NCI-H1048 (cell line): ENCODE results near the gene FAR1.

ENCODE experiments used
- DNase-seq: peaks from one replicate; lab custom pipeline; 2025; lab: John Stamatoyannopoulos, UW

Gene FAR1

GRCh38 chr11:13669544-13670488 is 1.3 kb downstream of the FAR1 start:
- DNase-seq = no peak

- no peak for DNase-seq
These were observed 4.2 kb downstream of the FAR1 start for GRCh38 chr11:13672576-13673210.

GRCh38 chr11:13674799-13675509 is 6.5 kb downstream of the FAR1 start:
- no peak for DNase-seq

GRCh38 chr11:13676576-13676975 is 8.1 kb downstream of the FAR1 start:
- DNase-seq = no peak

DNA sequence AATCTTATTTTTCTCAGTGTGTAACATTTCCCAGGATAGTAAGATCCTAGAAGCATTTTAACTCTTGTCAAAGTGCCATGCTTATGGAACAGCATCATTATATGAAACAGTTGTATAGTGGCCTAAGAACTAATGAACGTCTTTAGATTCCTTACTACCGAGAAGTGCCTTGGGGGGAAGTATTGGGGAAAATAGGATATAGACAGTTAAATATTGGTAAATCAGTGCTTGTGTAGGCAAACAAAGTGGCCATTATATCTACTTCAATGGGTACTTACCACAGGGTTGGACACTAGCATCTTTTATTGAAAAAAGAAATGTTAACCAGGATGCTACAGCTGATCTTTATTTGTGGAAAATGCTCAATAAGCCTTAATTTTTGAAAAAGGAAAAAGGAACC is 11.3 kb downstream of the FAR1 start:
- DNase-seq = no peak

- DNase-seq = no peak
These were observed 12.2 kb downstream of the FAR1 start for GRCh38 chr11:13680501-13681264.

- DNase-seq = no peak
These were observed 13.0 kb downstream of the FAR1 start for GRCh38 chr11:13681446-13681845.

GRCh38 chr11:13682212-13682611 is 13.7 kb downstream of the FAR1 start:
- DNase-seq = no peak

DNA sequence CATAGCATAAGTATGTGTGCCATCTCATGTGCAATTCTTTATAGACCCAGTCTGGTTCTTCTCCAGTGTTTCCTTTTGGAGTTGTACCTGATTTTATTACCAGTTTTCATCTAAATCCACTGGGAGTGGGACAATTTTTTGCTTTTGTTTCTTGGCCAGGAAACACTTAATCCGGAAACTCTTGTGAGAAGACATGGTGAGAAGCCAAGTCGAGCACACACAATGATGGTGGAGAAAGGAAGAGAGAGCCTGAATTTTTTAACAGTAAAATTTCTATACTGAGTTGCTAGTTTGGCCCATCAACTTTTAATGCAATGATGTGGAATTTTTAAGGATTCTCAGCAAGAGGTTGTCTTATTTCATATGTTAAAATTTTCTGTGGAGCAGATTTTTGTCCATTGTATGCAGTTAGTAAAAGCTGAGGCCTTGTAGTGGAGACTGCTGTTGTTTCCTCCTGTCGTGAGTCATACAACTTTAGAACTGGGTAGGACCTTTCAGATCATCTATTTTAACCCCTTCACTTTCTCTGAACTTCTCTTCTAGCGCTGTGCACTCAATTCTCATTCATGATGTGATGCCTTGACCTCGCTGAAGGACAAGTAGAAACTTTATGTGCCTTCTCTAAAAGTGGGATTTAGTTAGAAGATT is 17.1 kb downstream of the FAR1 start:
- no peak for DNase-seq

GRCh38 chr11:13686776-13687175 is 18.3 kb downstream of the FAR1 start:
- DNase-seq = no peak

DNA sequence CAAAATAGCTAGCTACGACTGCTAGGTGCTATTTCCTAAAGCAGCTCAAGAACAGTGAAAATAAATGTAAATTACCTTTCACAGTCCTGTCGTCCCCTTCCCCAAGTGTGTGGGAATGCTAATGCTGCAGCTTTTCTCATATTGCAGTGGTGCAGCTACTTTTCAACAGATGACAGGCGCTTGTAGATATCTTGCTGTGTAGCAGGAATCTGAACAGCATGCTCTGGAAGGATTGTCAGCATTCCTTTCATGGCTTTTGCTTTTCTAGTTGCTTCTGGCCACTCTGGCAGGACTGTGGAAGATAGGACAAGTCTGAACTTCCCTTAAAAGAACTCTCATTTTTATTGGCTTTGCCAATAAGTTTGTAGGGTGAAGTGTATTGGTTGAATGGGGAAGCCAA is 18.8 kb downstream of the FAR1 start:
- DNase-seq = no peak

DNA sequence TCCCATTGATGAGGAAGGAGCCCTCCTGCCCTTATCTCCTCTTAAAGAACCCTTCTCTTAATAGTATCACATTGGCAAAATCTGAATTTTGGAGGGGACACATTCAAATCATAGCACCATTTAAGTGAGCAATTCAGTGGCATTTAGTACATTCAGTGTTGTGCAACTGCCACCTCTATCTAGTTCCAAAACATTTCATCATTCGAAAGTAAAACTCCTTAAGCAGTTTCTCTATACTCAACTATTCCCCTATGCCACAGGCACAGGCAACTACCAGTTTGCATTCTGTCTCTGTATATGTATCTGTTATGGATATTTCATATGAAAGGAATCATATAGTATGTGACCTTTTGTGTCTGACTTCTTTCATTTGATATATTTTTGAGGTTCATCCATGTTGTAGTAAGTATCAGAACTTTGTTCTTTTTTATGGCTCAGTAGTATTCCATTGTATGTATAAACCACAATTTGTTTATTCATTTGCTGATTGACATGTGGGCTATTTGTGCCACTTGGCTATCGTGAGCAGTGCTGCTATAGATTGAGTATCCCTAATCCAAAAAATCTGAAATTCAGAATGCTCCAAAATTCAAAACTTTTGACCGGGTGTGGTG is 22.9 kb downstream of the FAR1 start:
- no peak for DNase-seq

GRCh38 chr11:13692172-13692571 is 23.7 kb downstream of the FAR1 start:
- DNase-seq = no peak

DNA sequence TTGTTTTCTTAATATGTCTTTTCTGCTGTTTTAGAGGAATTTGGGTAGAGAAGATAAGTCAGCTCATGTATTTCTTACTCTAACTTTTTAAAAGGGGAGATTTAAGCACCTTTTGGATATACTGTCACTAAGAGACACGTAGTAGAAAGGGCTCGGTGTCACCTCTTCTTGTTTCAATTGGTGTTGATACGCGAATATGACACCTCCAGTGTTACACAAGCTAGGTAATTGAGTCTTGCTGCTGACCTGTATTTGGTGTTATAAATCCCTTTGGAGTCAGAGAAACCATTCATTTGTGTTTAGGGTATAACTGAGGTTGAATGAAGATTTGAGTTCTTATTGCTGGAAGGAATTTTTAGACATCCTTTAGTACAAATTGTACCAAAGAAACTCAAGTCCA is 25.6 kb downstream of the FAR1 start:
- DNase-seq = no peak

DNA sequence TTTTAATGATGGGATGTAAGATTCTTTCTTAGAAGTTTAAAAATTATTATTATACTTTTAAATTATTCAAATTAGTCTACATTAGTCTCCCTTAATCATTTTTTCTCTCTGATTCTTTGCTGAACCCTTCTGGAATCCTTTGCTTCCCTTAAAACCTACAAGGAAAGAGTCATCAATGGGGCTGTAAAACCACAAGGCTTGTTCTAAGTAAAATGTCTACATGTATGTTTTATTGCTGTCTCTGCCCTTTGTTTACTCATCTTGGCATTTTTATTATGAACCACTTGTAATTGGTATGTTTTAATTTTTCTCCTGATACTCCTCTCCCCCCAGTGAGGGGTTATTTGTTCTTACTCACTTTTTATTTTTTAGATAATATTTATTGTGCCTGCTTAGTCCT is 27.4 kb downstream of the FAR1 start:
- DNase-seq = no peak

GRCh38 chr11:13697710-13698109 is 29.2 kb downstream of the FAR1 start:
- no peak for DNase-seq

GRCh38 chr11:13698132-13698531 is 29.7 kb downstream of the FAR1 start:
- no peak for DNase-seq

GRCh38 chr11:13699041-13699440 is 30.6 kb downstream of the FAR1 start:
- no peak for DNase-seq

GRCh38 chr11:13699870-13700269 is 31.4 kb downstream of the FAR1 start:
- DNase-seq = no peak

DNA sequence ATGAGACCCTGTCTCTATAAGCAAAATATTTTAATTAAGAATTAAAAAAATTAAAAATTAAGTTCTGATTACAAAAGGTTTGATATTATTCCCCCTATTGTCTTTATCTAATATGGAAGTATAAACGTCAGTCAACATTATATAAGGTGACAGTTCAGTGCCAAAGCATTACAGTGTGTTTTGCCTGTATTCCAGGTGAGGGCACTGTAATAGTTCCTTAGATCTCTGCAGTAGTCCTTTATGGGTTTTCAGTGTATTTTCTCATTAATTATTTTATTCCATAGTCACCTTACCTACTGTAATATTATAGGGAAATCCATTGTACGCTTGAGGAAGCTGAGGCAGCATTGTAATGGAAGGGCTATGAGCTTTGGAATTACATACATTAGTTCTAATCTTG is 33.0 kb downstream of the FAR1 start:
- no peak for DNase-seq

DNA sequence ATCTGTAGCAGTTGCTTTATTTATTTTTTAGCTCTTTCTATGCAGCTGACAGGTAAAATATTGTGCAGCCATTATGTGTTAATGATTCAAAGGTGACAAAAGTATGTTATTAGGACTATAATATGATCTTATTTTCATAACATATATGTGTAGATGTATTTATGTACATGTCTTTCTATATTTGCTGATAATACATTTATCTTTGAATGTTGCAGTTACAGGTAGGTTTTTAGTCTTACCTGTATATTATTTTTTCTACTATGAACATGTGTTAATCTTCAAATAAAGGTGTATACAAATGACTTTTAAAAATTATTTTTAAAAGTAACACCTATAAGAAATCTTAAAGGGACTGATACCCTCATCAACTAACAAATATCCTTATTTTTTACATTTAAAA is 33.6 kb downstream of the FAR1 start:
- no peak for DNase-seq
